HepG2 (cell line): Measurements from ENCODE around the gene IFT122. TPM values are rescaled to one million over a fixed set of nuclear protein-coding genes. Genes with fewer than 3 reads are reported as not detected.

Experiments
- HNF4G ChIP-seq, 2 experiments: sonication (generic) in 1 of 2; formaldehyde crosslinking in 1 of 2; IDR thresholded peaks; 2 replicates each; pipeline versions ENCODE4 v1.4.0 to v1.6.1; 2011 to 2020; ENCODE audit warnings: borderline replicate concordance in 2 of 2, low read depth in 2 of 2, mild to moderate bottlenecking in 2 of 2, low read length in 1 of 2, missing genetic modification reagents in 1 of 2, moderate library complexity in 1 of 2
- MED1 ChIP-seq: sonication (generic); formaldehyde crosslinking; IDR thresholded peaks from 2 replicates; pipeline ENCODE4 v1.4.0; 2020; ENCODE audit warnings: missing genetic modification reagents
- SRSF1 ChIP-seq: fragments of 200-400 bp; formaldehyde crosslinking; optimal IDR thresholded peaks from 2 replicates; pipeline ENCODE3; 2017; ENCODE audit warnings: mild to moderate bottlenecking, low read depth, low read length, moderate library complexity
- ZNF235 ChIP-seq: sonication (generic); formaldehyde crosslinking; IDR thresholded peaks from 2 replicates; pipeline ENCODE4 v1.8.1; 2023; ENCODE audit warnings: mild to moderate bottlenecking, missing genetic modification reagents, borderline replicate concordance
- ZNF550 ChIP-seq: sonication (generic); formaldehyde crosslinking; IDR thresholded peaks from 2 replicates; pipeline ENCODE4 v1.4.0; 2020; ENCODE audit warnings: mild to moderate bottlenecking, missing genetic modification reagents, borderline replicate concordance
- ZNF883 ChIP-seq: sonication (generic); formaldehyde crosslinking; IDR thresholded peaks from 2 replicates; pipeline ENCODE4 v1.5.1; 2020; ENCODE audit warnings: mild to moderate bottlenecking, missing genetic modification reagents; ENCODE audit errors: not compliant biosample characterization
- polyA plus RNA-seq, 8 experiments: library from polyadenylated mRNA; depleted of rRNA in 3 of 8; stranded (reverse) in 7 of 8; unstranded in 1 of 8; fragments of >200 nt; fragmentation: Illumina TruSeq in 4 of 8; extraction: Trizol in 4 of 8; gene quantifications; 2 replicates each; pipeline versions ENCODE4 v1.2.1 to v1.2.3, GENCODE V29; 2011 to 2016; ENCODE audit warnings: low read depth in 4 of 8, missing spikeins in 1 of 8, mixed read lengths in 1 of 8; ENCODE audit not compliant: insufficient read depth in 1 of 8
- total RNA-seq, 5 experiments: library from RNA; depleted of rRNA; stranded (reverse); fragments of >200 nt; fragmentation: Illumina TruSeq; extraction: Trizol; gene quantifications; 2 replicates each; pipeline ENCODE4 v1.2.3, GENCODE V29; 2016; ENCODE audit warnings: low read depth in 1 of 5
- TF ChIP-seq, protein P1 (sequence below): sonication (generic); formaldehyde crosslinking; IDR thresholded peaks from 2 replicates; pipeline ENCODE4 v1.4.0; 2020; ENCODE audit warnings: mild to moderate bottlenecking, missing genetic modification reagents
- TF ChIP-seq, protein P2 (sequence below): sonication (generic); formaldehyde crosslinking; IDR thresholded peaks from 2 replicates; pipeline ENCODE4 v1.4.0; 2020; ENCODE audit warnings: missing genetic modification reagents

Gene IFT122
- total and polyA plus RNA-seq, 2 of the 13 experiments (the other 11 are each of a cell fraction or from before 2014, with no cell fraction given): 10.1 to 10.3 TPM

DNA sequence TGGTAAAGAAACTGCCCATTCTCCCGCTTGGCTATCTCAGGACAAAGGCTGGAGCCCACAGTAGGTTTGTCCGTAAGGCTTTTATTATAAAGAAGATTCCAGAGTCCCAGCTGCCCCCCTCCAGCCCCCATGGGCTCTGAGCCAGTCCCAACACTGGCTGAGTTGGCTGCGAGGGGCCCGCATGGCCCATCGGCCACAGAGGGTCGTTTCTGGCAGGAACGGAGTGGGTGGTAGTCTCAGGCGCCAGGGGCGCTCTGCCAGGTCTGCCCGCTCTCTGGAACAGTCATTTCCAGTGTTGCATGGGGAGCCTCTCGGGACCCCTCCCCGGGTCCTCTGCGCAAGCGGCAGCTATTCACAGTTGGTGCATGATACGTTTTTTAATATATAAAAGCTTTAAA, 115.1 kb downstream of the IFT122 start (continued):
- TF ChIP-seq SRSF1 (no peak), HNF4G (IDR thresholded peaks at IDR 0.05; ENCODE audit: borderline replicate concordance, low read depth, low read length) (no peak), HNF4G (CRISPR knock-in tag; IDR thresholded peaks at IDR 0.05; ENCODE audit: borderline replicate concordance, low read depth) (no peak), MED1 (CRISPR knock-in tag) (no peak), ZNF235 (CRISPR knock-in tag) (no peak), ZNF550 (CRISPR knock-in tag) (no peak), ZNF883 (CRISPR knock-in tag) (no peak)
- TF ChIP-seq, protein P1, sequence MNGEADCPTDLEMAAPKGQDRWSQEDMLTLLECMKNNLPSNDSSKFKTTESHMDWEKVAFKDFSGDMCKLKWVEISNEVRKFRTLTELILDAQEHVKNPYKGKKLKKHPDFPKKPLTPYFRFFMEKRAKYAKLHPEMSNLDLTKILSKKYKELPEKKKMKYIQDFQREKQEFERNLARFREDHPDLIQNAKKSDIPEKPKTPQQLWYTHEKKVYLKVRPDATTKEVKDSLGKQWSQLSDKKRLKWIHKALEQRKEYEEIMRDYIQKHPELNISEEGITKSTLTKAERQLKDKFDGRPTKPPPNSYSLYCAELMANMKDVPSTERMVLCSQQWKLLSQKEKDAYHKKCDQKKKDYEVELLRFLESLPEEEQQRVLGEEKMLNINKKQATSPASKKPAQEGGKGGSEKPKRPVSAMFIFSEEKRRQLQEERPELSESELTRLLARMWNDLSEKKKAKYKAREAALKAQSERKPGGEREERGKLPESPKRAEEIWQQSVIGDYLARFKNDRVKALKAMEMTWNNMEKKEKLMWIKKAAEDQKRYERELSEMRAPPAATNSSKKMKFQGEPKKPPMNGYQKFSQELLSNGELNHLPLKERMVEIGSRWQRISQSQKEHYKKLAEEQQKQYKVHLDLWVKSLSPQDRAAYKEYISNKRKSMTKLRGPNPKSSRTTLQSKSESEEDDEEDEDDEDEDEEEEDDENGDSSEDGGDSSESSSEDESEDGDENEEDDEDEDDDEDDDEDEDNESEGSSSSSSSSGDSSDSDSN (CRISPR knock-in tag): no peak
- TF ChIP-seq, protein P2, sequence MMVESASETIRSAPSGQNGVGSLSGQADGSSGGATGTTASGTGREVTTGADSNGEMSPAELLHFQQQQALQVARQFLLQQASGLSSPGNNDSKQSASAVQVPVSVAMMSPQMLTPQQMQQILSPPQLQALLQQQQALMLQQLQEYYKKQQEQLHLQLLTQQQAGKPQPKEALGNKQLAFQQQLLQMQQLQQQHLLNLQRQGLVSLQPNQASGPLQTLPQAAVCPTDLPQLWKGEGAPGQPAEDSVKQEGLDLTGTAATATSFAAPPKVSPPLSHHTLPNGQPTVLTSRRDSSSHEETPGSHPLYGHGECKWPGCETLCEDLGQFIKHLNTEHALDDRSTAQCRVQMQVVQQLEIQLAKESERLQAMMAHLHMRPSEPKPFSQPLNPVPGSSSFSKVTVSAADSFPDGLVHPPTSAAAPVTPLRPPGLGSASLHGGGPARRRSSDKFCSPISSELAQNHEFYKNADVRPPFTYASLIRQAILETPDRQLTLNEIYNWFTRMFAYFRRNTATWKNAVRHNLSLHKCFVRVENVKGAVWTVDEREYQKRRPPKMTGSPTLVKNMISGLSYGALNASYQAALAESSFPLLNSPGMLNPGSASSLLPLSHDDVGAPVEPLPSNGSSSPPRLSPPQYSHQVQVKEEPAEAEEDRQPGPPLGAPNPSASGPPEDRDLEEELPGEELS (CRISPR knock-in tag): no peak
